Bronchial epithelial cell (primary cell): ENCODE measurements around the gene EIF4E1B. TPM values are rescaled to one million over a fixed set of nuclear protein-coding genes. Genes with fewer than 3 reads are reported as not detected.

Source experiments
- DNase-seq: peaks from one replicate; pipeline ENCODE4 v3.0.0-alpha.2; 2010; ENCODE audit warnings: low read depth
- FAIRE-seq: peaks from 2 replicates; lab custom pipeline; 2011; peaks lifted over from hg19 to GRCh38; lab: Jason Lieb, UNC
- H3K27me3 ChIP-seq: 2 replicates; pipeline ENCODE4 v1.5.1; 2011; ENCODE audit warnings: low read length; ENCODE audit not compliant: control insufficient read depth, insufficient read depth
- H3K36me3 ChIP-seq: 2 replicates; pipeline ENCODE4 v1.5.1; 2011; ENCODE audit warnings: low read length; ENCODE audit not compliant: control insufficient read depth, insufficient read depth
- H3K4me3 ChIP-seq: 2 replicates; pipeline ENCODE4 v1.5.1; 2011; ENCODE audit warnings: mild to moderate bottlenecking, low read depth, low read length, control low read depth
- total RNA-seq: library from RNA; depleted of rRNA; stranded (reverse); fragments of >200 nt; gene quantifications from 2 replicates; pipeline ENCODE4 v1.2.1, GENCODE V29; 2014
- TF ChIP-seq, protein P1 (sequence below): IDR thresholded peaks from 2 replicates; pipeline ENCODE4 v1.5.1; 2011; ENCODE audit warnings: mild to moderate bottlenecking, moderate library complexity, low read length, control low read depth, inconsistent platforms; ENCODE audit not compliant: insufficient read depth, severe bottlenecking

The EIF4E1B gene
- total RNA-seq, 1 donor from 2014 or later: not detected

DNA sequence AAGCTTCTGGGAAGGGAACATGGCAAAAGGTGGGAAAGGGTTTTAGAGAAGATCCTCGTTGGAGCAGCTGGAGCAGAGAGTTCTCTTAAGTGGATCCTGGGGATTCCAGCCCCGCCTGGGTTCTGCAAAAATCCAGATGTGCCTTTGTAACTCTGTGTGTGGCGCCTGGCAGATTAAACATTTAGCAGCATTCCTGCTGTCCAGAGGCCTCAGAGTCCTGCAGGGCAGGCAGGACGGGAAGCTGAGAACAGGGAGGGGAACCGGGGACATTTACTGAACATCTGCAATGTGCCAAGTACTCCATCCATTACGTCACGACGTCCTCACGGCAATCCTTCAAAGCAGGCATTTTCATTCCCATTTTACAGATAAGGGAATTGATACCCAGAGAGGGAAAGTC is 6.0 kb downstream of the EIF4E1B start:
- Histone ChIP-seq H3K27me3 (peaks cover 11% of the 10 kb centered on the region), H3K36me3 (no peaks in the 10 kb centered on the region), H3K4me3 (no peak overlapping the region)
- FAIRE-seq (no peak), DNase-seq (no peak)
- TF ChIP-seq, protein P1, sequence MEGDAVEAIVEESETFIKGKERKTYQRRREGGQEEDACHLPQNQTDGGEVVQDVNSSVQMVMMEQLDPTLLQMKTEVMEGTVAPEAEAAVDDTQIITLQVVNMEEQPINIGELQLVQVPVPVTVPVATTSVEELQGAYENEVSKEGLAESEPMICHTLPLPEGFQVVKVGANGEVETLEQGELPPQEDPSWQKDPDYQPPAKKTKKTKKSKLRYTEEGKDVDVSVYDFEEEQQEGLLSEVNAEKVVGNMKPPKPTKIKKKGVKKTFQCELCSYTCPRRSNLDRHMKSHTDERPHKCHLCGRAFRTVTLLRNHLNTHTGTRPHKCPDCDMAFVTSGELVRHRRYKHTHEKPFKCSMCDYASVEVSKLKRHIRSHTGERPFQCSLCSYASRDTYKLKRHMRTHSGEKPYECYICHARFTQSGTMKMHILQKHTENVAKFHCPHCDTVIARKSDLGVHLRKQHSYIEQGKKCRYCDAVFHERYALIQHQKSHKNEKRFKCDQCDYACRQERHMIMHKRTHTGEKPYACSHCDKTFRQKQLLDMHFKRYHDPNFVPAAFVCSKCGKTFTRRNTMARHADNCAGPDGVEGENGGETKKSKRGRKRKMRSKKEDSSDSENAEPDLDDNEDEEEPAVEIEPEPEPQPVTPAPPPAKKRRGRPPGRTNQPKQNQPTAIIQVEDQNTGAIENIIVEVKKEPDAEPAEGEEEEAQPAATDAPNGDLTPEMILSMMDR: no peak

DNA sequence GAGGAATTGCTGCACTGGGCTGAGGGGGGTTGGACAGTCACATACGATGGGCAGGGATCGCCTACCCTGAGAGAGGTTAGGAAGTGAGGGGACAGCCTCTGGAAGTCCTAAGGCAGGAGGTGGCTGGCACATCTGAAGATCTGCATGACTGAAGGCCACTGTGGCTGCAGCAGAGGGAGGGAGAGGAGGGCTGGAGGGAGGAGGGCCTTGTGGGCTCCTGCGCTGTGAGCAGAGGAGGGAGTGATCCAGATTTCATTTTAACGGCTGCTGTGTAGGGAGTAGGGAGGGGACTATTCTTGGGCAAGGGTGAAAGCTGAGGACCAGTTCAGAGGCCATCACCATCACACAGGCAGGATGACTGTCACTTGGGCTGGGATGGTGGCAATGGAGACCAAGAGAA is 7.1 kb downstream of the EIF4E1B start:
- DNase-seq: no peak
- FAIRE-seq: no peak
- H3K36me3 ChIP-seq: no peaks in the 10 kb centered on the region
- no peak overlapping the region for H3K4me3 ChIP-seq
- peaks cover 8% of the 10 kb centered on the region for H3K27me3 ChIP-seq
- TF ChIP-seq, protein P1: no peak

DNA sequence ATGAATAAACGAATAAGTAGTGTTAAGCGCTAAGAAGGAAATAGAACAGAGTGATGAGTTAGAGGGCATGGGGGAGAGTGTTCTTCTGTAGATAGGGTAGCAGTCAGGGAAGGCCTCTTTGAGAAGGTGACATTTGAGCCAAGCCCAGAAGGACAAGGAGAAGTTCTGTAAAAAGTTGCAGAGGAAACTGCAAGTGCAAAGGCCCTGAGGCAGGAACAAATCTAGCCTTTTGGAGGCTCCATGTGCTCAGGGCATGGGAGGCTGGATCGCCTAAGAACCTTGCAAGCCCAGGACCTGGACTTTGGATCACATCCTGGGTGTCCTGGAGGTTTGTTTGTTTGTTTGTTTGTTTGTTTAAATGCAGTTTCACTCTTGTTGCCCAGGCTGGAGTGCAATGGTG is 8.0 kb downstream of the EIF4E1B start:
- Histone ChIP-seq H3K36me3 (no peaks in the 10 kb centered on the region), H3K4me3 (no peak overlapping the region), H3K27me3 (peaks cover 8% of the 10 kb centered on the region)
- FAIRE-seq: no peak
- no peak for DNase-seq
- TF ChIP-seq, protein P1: no peak

DNA sequence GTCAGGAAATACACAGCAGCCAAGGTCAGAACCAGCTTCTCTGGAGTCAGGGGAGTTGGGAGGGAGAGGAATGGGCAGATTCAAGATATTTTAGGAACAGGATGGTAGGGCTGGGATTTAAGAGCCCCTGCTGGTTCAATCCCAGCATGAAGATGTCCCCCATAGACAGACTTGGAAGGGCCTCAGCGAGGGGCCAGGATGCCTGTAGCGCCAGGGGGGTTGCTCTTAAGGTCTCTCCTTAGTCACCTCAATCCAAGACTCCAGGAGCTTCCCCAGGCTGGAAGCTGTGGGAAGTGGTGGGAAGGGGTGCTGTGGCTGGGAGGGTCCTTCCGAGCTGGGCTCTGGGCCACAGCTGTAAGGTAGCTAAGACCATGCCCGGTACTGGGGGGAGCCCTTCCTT is 8.7 kb downstream of the EIF4E1B start:
- DNase-seq (no peak), FAIRE-seq (no peak)
- no peak overlapping the region for H3K4me3 ChIP-seq
- peaks cover 5% of the 10 kb centered on the region for H3K27me3 ChIP-seq
- no peaks in the 10 kb centered on the region for H3K36me3 ChIP-seq
- TF ChIP-seq, protein P1: no peak

DNA sequence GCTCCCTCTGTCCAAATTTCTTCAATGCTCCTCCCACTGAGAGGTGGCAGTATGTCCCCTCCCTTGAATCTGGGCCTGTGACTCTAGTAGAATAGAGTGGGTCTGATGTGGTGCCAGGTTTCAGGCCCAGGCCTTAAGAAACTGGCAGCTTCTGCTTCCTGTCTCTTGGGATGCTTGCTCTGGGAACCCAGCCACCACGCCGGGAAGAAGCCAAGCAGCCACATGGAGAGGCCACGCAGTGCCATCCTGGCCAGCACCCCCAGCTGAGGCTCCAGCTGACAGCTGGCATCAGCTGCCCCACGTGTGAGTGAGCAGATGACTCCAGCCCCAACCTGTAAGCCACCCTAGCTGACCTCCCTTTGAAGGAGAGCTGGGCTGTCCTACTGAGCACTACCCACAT is 9.5 kb downstream of the EIF4E1B start:
- DNase-seq (no peak), FAIRE-seq (no peak)
- Histone ChIP-seq H3K27me3 (peaks cover 5% of the 10 kb centered on the region), H3K4me3 (no peak overlapping the region), H3K36me3 (no peaks in the 10 kb centered on the region)
- TF ChIP-seq, protein P1: no peak

DNA sequence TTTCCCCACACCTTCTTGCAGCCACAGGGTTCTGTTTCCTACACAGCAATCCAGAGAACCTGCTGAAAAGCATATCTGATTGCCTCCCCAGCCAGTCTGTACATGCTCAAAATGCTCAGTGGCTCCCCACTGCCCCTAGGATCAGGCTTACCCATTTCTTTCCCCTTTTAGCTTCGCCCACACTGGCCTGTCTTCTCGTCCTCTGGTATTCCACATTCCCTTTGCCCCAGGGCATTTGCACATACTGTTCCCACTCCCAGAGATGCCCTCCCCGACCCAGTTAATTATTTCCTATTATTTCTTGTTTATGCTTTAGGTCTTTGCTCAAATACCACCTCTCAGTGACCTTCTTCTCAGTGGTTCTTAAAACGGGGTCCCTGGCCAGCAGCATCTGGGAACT is 10.1 kb downstream of the EIF4E1B start:
- FAIRE-seq: no peak
- TF ChIP-seq, protein P1: no peak
- no peak for DNase-seq
- H3K36me3 ChIP-seq: no peaks in the 10 kb centered on the region
- no peak overlapping the region for H3K4me3 ChIP-seq
- H3K27me3 ChIP-seq: peaks cover 2% of the 10 kb centered on the region
